NCI-H226 (cell line): ENCODE measurements around the gene SORL1.

Experiments used
- DNase-seq: peaks from one replicate; pipeline ENCODE4 v3.0.0-alpha.2; 2015

Gene SORL1

DNA sequence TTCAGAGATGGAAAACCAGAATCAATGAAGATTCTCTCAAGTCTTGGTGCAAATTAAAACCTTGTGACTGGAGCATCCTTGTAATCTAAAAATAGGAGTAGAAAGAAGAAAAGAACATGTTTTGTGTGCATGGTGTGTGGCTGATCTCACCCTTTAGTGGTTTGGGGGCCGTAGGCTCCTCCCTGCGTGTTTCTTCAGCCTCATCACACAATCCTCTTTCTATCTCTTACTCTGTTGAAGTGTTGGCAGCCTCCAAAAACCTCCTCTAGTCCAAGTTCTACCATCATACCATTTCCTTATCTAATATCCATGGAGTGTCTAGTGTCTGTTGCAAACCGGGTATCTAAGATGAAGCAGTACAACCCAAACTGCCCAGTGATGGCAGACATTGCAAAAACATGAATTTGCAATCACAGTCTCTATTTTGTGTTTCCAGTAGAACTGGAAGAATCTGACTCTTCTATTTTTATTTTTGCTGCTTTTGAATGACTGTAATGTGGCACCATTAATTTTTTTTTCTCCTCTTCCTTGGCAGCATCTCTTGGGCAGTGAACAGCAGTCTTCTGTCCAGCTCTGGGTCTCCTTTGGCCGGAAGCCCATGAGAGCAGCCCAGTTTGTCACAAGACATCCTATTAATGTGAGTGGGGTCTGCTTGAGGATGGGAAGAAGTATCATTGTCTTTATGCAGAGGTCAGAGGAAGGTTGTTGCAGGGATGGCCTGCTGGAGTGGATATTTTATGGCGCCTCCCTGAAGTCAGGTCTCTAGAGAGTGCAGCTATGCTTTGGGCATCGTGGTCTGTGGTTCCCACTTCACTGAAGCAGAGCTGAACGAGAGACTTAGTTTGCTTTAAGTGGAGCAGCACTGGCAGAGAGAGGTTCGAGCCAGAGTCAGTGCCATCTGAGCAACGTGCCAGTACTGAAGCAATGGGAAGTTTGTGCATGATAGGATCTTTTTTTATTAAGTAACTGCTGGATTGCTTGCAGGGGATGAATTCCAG is 60.7 kb downstream of the SORL1 start:
- DNase-seq: no peak

DNA sequence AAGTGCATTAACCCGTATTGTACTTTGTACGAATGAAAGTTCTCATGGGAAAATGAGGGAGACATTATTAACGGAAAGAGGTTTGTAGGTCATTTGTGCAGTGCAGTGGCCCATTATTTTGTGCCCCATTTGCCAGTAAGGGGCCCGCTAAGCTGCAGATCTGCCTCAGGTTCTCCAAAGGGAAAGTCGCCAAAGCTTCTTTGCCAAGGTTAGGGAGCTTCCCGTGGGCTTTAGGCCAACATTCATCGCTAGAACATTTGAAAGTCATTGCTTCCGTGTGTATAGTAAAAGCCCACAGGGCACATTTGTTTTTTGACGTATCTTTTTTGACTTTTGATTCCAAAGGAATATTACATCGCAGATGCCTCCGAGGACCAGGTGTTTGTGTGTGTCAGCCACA is 61.7 kb downstream of the SORL1 start:
- DNase-seq: no peak

DNA sequence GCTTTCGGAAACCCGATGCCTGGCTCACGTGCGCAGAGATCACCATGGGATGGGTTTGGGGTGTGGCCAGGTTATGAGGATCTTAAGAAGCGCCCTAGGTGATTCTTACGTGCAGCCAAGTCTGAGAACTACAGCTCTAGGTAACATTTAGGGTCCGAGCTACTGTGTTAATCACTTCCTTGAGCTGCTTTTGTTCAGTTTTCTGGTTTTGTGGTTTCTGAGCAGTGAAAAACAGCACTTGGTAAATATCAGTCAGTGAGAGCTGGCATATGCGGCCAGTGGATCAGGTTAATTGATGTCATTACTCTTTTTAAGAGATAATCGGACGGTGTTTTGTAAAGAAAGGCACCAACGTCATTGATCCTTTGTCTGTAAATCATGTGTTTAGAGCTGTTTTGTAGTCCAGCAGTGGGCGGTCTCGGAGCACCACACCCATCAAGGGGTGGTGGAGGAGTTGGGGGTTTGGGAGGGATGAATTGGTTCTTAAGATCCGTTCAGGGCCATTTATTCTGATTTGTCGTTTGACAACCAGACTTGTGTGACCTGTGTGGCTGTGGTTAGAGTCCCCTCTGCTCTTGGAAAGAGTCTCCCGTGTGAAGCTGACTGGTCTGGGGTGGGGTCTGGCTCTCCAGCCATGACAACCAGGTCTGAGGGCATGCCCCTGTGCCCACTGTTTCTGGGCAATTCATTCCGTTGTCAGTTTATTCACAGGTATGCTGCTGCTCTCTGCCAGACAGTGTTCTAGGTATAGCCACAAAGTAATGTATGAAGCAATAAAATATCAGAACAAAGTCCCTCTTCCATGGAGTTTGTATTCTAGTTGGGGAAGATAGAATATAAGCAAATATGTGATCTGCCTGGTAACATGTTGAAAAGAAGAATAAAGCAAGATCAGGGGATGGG is 62.6 kb downstream of the SORL1 start:
- DNase-seq: no peak

DNA sequence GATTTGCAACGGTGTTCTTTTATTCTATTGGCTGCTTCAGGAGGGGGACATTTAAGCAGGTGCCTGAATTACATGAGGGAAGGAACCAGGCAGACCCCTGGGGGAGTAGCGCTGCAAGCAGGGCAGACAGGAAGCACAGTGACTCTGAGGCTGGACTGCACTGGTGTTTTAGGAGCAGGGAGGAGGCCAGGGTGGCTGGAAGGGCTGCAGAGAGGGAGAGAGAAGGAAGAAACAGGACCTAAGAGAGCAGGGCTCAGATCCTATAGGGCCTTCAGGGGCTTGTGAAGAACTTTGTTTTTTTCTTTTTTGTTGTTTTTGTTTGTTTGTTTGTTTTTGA is 63.2 kb downstream of the SORL1 start:
- no peak for DNase-seq

DNA sequence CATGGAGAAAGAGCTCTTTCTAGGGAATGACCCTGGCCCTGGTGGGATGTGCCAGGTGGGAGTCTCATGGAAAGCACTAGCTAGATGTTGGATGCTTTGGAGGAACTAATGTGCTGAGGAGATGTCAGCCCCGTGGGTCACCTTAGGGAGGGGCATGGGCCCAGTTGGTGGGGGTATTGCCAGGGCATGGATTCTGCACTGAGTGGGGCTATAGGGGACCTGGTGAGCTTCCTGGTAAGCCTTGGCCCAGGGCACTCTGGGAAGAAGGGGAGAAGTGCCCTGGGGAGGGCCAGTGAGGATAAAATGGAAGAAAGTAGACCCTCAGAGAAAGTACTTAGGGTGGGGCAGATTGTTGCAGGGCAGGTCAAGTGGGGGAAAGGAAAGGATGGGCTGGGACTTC is 65.9 kb downstream of the SORL1 start:
- no peak for DNase-seq

DNA sequence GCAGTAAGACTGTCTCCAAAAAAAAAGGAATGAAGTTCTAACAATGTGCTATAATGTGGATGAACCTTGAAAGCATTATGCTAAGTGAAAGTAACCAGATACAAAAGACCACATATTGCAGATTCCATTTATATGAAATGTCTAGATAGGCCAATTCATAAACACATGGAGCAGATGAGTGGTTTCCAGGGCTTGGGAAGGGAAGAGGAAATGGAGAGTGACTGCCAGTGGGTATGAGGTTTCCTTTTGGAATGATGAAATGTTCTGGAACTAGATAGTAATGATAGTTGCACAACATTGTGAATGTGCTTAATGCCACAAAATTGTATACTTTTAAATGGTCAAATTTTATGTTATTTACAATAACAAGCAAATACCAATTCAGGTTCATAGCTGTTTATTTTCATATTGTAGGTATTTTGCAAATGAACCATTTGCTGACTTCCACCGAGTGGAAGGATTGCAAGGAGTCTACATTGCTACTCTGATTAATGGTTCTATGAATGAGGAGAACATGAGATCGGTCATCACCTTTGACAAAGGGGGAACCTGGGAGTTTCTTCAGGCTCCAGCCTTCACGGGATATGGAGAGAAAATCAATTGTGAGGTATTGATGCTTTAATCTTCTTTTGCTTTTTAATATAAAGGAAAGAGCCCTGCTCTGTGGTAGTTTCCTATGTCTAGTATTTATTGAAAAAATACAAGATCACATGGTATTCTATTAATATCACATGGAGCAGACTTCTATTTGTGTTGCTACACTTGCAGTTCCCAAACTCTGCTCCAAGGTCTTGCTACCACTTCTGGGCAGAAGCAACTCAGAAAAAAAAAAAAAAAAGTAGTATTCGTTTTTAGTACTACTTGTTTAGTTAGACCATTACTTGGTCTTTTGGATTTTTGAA is 68.4 kb downstream of the SORL1 start:
- peak; percentile 92 for DNase-seq

DNA sequence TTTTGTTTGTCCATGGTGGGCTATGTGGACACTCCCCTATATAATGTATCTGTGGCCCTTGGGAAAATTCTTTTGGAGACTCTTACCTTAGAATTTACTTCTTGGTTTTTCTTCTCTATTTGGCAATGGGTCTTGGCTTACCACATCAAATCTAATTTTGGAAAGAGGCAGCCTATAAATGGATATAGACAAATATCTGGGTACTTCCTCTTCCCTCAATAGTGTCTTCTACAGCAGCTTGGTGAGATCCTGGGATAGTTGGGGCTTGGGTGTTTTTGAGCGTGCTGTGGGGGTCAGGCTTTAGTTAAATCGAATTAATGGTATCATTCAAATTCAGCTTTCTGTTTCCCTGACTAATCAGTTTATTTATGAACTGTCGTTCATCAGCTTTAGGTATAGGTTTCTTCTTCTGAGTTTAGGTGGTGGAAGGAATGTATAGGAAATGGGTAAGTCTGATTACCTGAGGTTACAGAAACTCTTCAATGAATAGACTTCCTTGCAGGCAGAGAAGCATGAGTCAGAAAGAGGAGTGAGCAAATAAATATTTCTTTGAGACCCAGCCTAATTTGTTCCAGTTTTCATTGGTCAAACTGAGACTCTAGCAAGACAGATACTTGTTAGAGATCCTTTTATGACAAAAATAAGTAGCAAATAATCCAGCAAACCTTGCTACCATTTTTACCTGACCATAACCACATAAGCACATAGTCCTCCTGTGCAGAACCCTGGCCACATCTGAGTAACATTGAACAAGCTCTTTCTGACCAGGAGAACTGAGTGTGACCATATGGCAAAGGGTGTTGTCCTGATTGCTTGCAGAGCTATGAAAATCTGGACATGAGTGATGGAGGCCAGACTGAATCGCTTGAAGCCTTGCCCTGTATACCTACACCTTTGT is 69.3 kb downstream of the SORL1 start:
- DNase-seq: peak; percentile 49

DNA sequence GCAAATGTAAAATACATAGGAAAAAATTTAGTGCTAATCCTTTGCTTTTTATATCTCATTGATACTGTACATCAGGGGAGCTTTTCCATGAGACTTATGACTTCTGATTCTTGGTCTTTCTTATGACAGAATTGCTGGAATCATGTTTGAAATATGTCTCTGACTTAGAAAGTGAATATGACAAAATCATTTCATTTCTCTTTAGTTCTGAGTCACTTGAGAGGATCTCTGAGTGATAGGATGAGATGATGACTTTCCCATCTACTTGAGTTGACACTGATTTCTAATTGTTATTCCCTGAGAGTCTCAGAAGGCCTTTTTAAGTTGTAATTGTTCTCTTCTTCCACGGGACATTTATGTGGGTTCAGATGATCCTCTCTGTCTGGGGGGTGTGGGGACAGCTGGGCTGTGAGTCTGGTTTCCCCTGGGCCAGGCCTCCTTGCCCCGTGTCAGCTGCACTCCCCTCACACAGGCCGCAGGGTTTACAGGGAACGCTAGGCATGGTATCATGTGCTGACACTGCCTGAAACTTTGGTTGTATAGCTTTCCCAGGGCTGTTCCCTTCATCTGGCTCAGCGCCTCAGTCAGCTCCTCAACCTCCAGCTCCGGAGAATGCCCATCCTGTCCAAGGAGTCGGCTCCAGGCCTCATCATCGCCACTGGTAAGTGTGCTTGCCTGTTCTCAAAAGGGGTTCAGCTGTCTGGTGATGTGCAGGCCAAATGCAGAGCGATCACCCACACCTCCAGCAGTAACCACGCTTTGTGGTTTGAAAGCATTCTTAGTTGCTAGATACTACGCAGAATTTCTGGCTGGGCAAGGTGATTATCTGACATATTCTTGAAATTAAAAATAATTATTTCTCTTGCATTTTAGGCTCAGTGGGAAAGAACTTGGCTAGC is 70.2 kb downstream of the SORL1 start:
- DNase-seq: no peak

DNA sequence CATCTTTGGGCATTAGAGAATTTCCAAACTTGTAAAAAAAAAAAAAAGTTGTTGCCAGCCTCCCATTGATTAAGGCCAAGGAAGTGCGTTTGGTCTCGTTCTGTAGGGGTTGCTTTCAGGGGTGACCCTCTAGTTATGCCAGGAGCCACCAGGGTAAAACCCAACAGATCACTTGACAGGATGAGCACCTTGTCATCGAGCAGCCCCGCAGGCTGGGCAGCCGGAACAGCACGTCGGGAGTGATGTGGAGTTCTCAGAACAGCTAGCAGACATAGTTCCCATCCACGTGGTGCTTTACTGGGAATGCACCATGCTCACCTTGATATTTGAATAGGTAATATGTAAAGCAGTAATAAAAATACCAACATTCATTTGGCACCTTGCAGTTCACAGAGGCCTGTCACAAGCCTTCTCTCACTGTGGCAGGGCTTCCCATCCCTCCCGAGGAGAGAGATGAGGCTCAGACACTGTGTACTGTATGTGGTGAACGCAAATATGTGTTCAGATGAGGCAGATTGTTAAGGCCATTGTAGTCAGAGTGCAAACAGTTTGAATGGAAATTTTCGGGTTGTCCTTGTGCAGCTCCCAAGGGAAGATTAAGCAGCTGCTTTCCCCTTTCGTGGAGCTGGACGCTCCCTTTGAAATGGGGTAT is 71.6 kb downstream of the SORL1 start:
- no peak for DNase-seq

DNA sequence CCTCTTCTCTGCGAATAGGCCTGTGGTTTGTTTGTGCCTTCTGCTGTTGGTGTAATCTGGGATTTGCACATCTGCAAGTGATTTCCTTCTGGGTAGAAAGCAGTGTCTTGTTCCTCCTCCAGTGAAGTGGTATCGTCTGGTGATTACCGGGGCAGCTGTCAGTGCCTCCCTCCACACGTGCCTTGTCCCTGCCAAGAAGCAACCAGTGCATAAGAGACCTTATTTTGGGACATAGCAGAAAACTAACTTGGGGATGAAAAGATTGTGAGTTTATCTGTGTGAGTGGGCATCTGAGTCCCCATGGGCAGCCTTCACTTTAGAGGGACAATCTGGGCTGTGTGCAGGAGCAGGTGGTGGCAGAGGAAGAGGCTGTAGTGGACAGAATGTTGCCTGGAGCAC is 72.1 kb downstream of the SORL1 start:
- no peak for DNase-seq

DNA sequence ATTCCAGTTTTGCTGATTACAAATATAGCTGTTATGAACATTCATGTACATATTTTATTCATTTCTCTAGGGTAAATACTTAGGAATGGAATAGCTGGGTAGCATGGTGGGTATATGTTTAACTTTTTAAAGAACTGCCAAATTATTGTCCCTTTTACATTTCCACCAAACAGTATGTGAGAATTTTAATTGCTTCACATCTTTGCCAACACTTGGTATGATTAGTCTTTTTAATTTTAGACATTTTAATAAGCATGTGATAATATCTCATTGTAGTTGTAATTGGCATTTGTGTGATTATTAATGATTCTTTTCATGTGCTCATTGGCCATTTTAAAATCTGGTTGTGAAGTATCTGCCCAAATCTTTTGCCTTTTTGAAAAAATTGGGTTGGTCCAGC is 73.3 kb downstream of the SORL1 start:
- no peak for DNase-seq

DNA sequence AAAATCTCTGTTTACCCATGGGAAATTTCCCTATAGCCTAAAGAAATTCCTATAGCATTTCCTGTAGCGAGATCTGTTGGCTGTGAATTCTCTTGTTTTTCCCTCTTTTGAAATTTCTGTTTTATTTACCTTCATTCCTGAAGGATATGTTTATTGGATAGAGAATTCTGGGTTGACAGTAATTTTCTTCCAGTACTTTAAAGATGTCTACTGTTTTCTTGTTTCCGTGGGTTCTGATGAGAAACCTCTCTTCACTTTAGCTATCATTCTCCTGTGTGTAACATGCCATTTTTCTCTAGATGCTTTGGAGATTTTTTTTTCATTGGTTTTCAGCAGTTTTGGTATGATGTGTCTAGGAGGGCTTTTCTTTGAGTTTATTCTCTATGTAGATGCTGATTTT is 78.1 kb downstream of the SORL1 start:
- DNase-seq: no peak

DNA sequence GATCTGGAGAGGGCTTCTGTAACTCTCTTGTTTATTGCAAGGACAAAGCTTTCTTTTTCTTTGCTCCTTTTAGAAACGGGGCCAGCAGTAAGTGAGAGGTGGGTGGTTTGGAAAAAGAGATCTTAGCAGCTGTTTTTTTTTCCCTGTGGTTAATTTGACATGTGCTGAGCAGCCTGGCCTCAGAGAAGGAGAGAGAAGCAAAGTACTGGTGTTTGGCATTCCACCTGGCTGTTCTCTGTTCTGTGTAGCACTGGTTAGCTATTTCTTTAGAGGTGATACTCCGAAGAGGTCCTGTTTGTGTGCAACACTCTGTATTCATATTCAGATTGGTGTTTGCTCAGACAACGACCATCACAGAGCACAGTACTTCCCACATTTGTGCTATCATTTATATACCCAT is 81.5 kb downstream of the SORL1 start:
- DNase-seq: no peak

DNA sequence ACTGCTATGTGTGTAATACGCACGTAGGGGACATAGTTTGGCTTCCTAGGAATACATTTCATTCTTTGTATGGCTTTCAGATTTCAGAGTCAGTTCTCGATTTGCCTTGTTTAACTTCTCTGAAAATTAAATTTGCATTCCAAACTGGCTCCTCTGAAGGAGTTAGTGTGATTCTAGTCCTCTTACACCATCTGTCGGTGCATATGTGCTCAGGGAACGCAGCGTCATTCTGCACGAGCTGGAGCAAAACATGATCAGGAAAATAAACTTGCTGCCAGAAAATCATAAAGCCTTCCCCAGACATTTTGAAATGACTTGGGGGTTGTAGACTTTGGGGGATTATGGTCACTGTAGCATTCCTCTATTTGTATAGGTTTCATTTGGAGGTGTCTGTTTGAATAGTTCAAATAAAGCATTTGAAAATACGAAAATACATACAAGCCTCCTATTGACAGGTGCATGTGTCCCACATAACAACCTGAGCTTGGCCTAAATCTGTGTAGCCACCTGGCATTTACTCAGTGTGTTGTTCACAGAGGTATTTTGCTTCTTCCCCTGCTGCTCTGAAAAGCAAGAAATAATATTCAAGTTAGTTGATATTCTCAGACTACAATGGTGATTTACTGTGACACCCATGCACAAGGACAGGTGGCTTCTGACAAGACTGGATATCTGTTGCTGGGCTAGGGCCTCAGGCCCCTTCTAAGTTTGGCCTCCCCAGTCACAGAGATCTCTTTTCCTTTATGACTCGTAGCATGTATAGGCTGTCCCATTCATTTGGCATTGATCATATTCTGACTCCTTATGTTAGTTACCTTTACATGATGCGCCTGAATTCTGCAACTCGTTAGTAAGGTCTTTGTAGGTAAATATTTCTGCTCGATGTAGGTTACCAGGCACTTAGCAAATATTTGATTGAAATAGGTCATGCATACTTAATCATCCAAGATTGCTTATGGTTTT is 82.3 kb downstream of the SORL1 start:
- no peak for DNase-seq

DNA sequence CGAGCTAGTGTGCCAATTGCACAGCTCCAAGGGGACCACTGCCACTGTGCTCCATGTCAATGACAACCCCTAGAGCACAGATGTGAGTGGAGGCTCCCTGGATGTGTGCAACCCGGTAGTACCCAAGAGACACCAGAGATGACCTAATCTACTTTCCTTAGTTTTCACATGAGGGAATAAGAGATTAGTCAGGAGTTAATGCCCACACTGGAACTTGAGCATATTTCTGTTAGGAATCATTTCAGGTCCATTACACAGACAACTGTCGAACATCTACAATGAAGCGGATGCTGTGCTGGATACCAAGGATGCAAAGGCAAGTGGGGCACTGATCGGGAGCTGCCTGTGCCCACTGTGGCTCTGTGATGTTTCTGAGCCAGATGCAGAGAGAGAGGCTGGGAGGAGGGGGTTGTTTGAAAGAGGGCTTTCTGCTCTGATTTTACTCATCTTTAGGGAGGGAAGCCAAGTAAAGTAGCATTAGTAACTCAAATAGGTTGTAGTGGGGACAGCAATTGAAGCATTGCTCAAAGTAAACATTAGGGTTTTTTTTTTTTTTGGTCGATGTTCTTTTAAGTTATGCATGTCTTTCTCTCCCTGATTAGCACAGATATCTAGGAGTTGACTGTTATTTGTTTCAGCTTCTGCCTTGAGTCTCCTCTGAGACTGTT is 83.1 kb downstream of the SORL1 start:
- DNase-seq: peak; percentile 53

DNA sequence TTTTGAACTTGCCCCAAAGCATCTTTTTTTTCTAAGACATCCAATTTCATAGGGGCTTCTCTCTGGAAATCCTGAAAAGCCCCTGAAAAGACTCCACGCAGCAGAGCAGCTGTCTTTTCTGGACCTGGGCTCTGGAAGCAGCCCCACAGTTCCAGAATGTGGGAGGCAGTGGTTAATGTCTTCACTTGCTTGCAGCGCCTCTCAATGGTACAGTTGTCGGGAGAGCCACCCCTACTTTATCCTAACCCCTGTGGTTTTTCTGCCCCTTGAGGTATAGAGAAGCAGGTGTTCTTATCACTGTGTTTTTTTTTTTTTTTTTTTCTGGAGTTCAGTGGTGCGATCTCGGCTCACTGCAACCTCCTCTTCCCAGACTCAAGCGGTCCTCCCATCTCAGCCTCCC is 84.0 kb downstream of the SORL1 start:
- DNase-seq: no peak

DNA sequence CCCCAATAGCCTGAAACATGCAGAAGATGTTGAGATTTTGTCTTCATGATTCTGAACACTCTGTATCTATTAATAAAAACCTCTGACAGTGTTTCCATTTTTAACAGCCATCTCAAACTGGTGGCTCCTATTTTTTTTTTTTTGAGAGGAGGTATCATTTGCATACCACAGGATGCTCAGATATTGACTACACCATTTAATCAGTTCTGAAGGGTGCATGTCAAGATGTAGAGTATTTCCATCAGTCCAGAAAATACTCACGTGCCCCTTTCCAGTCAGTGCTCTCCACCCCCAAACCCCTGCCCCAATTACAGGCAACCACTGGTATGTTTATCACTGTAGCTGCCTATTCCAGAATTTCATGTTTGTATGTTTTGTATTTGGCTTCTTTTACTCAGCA is 85.9 kb downstream of the SORL1 start:
- no peak for DNase-seq

DNA sequence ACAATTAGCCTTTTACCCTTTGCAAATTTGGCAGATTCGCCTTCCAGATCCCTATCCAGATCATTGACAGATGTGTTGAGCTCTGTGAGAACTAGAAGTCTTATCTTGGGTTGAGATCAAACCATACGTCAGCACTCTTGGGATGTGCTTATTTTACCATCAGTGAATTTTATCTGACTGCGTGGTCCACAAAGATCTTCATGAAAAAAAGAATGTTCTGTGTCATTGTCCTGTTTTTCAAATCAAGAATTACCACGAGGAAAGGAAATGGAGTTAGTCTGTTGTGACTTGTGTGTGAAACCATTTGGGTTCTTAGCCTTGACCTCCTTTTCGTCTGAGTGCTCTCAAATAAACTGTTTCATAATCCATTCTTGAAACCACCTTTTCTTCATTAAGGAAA is 86.9 kb downstream of the SORL1 start:
- DNase-seq: no peak
